Measurements from ENCODE around the gene BRWD1.

BRWD1 gene

DNA sequence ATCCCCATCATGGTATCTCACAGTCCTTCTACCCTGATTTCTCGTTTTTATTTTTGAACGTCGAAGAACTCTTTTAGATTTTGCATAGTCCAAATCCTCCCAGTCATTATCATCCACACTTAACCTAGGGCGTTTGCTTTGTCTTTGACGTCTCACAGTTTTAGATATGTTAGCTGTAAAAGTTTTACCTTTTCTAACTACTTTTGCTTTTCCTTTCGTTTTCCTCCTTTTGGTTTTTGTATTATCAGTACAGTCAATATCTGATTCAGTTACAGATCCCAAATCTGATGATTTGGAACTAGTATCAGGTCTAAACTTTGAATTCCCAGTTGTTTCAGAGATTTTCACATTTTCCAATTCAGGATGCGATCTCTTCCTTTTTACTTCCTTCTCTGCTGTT is 117.1 kb downstream of the BRWD1 start:
- DNase-seq = no peak

DNA sequence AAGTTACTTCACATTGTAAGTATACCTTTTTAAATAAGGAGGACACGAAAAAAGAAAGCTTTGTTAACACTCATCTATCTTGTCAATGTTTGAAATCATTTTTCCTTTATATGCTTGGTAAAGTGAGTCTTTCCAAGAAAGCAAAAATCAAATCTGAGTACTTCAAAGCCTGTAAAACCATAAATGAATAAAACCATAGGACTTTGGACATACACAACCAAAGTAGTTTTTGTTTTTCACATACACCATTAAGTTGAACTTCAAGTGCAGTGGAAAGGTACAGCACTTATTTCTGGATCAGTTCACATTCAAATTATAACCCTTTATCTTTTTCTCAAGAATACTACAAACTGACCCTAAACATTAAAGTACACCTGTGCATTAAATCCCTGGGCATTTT is 120.1 kb downstream of the BRWD1 start:
- DNase-seq = no peak

DNA sequence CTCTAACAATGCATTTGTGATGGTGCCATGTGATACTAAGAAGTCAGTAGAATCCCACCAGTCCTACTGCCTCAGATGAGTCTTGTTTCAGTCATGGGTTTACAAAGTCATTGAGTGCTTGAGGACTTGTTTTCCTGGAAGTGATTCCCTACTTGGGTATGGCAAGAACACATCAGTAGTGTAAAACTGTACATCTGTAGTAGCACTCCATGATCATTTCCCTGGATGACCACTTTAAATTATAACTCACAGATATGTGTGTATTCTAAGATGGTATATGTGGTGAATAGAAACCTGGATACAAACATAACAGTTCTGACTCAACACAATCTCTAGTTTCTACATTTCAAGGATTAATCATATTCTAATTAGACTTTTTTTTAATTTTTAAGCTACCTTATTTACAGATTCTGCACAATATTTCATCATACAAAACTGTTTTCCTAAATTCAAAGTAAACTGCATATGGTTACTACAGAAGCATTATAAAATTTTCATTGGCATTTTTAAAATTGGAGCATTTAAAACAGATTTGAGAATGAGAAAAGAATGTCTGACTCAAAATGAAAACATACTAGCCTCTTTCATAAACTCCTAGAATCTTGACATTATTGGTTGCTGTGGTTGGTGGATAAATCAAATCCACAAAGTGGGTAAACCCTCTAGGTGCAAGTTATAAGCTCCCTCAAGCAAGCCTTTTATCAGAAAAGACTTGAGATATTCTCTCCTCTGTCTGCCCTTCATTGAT is 123.4 kb downstream of the BRWD1 start:
- DNase-seq = no peak

DNA sequence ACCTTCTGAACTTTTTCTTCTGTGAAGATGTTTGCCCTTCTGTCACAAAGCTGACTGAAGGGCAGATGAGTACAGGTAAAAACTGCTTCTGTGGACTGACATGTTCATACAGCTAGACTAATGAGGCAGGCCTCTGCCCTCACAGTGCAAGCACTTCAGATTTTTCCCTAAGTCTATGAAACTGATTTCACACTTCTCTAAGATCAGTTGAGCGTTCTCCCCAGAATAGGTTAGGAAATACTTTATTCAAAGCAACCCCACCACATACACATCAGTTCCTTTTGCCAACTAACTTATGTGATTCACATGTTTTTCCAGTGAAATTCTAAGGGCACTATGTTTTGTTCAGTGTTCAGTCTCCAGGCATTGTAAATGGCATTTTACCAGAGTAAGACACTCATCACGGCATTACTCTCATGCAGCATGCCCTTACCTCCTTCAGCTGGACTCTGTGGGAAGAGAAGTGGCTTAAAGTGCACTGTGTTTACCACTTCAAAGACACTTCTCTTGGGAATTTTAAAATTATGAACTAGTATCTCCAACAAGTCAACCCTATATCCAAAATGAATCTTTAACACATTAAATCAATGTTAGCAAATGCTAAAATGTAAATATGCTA is 124.8 kb downstream of the BRWD1 start:
- no peak for DNase-seq

DNA sequence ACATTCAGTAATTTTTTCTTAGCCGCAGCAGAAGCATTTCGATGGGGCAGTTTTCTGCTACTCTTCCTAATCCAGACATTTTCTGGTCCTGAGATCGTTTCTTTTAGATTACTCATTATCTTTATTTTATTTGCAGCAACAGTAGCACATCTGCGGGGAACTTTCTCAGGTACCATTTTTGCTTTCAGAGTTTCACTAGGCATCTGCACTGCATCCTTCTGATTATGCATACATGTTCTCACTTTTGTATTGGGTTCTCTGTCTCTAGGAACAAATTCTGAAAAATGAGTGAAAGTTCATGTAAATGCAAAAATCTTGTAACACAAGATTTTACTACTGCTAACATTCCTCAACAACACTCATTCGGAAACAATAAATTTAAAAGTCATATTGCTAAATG is 126.3 kb downstream of the BRWD1 start:
- no peak for DNase-seq

DNA sequence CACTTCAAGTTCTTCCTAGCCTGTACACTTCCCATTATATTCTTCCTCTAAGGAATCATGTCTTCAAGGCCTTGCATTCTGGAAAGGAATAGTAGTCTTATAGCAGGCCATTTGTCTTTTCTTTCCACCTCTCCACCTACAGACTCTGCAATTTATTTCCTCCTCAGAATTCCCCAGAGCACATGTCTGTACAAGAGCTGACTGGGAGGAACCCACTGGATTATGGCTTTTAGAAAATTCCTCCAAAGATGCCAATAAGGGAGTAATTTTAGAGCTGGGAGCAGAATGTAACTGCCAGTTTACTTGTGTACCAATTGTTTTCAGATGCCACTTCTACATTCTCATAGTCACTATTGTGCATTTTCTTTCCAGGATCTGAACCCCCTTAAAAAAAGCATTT is 126.8 kb downstream of the BRWD1 start:
- DNase-seq = no peak

DNA sequence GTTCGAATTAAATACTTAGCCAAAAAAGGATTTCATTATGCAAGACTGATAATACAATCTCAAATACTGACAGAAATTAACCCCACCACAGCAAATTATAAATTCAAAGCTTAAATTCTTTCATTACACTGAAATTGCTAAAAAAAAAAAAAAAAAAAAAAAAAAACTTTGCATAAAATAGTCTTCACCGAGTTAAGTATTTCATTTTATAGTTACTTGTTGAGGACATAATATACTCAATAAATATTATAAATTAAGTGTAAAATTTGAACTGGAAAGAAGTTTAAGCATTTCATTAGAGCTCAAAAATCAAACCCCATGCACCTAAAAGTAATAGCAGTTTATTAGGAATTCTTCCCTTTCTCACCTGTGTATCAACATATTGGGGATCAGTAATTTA is 128.3 kb downstream of the BRWD1 start:
- no peak for DNase-seq

DNA sequence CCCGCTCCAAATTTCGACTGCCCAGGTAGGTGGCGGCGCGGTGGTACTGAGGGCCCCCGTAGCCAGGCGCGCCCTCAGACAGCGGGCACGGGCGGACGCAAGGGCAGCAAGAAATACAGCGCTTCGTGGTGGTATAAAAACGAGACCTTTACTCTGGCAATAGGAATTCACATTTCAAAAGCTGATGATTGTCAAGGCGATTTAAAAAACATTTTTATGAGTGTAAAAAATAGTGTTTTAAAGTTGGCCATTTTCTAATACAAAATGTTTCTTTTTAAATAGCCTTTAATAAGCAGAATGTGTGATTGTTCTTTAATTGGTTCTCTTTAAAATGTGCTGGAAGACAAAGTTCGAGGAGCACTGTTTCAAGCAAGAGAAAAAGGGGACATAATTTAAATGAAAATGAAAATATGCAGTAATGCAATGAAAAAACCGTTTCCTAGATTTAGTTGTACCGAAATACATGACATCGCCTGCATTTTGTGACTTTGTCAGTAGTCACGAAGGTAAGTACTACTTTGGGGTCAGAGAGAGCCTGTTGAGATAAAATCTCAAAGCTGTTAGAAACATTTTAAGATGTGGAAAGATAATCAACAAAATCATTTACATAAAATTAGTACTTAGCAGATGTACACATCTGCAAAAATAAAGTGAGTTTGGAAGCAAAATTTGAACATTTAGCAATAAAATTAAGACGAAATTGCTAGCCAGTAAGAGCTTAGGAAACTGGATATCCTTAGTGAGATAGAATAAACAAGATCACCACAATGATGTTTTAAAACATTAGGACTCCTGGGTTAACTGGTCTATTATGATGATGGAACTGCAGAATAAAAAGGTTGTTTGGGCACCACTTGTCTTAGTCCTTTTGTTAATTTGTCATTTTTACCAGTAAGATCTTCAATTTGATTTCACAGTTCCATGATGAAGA is 129.1 kb downstream of the BRWD1 start:
- no peak for DNase-seq

DNA sequence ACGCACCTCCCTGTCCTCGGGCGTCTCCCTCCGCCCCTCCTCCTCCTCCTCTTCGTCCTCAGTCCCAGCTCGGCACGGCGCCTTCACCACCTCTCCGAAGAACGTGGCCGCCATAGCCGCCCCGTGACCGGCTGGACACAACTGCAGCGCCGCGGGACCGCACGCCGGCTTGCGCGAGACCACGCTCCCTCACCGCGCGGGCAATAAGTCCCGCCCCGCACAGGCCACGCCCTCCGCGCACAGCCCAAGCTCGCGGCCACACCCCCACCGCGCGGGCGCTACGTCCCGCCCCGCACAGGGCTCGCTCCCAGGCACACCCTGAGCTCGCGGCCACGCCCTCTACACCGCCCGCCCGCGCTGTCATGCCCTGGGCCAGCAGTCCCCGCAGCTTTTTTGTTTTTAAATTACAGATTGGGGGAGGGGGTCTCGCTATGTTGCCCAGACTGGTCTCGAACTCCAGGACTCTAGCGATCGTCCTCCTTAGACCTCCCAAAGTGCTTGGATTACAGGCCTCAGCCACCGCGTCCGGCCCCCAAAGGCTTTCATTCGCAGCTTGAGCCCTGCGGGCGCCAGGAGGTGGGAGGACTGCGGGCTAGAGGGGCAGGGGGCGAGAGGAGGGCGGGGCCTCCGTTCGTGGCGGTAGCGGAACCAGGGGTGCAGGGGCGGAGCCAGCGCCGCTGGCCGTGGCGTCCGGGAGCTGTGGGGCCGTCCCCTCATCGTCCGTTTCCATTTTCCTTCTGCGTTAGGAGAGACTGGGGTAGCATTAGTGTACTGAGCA is 130.0 kb downstream of the BRWD1 start, which contains the start of gene PSMG1:
Gene PSMG1, minus strand, starts transcription at position 180 of the 778 bp plus-strand sequence. Its CDS starts 66 bp downstream, at position 114.
- DNase-seq = peak; percentile 95

DNA sequence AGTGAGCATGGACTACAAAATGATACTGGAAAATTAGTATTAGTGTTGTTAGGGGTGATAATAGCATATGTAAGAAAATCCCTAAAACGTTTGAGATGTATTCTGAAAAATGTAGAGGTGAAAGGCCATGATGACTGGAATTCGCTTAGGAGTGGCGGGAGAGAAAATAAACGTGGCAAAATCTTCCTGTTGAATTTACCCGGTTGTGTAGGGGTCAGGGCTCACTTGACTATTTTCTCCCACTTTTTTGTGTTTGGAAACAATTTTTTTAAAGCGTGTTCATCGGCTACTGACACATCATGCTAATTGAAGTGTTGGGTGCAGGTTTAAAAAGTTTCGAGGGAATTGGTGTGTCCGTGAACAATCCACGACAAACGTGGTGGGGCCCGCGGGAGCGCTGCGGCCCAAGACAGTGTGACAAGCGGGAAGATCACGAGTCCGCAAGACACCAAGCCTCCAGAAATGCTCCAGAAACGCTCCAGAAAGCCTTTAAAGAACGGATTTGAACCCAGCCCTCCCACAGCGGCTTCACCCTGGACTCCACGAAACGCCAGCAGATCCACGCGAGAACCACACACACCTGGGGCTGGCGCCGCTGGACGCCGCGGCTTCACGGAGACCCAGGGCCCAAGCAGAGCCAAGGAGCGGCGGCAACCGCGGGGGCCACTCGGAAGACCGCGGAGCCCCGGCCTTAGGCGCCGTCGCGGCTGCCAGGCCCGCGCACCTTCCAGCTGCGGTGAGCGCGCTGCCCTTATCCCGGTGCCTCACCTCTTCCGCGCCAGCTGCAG is 130.8 kb downstream of the BRWD1 start:
- DNase-seq = no peak

DNA sequence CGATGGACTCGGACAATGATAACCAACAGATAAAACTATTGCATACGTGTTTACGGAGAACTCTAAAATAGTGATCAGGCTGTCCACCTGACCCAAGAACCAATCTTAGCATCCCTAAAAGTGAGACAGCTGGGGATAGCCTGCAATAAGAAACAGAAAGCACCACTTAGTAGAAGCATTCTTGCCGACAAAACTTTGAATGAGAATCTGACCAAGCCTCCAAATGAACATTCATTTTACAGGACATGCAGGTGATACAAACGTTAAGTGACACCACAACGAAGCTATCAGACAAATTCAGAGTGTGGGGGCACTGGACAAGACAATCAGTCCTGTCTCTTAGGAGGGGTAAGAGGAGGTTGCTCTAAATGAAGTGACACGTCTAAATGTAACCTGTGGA is 131.4 kb downstream of the BRWD1 start:
- DNase-seq = no peak

DNA sequence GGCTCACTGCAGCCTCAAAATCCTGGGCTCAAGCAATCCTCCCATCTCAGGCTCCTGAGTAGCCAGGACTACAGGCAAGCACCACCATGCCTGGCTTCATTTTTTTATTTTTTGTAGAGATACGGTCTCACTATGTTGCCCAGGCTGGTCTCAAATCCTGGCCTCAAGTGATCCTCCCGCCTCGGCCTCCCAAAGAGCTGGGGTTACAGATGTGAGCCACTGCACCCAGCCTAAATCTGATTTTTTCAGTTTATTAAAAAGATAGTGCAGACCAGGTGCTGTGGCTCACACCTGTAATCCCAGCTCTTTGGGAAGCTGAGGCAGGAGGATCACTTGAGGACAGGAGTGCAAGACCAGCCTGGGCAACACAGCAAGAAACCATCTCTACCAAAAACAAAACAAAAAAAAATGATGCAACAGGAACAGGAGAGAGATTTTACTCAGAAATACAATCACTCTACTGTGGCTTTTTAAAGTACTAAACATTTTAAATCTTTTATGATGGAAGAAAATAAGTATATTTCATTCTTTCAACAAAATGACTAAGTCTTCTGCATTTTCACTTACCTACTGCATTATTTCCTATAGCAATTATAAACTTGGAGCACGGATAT is 132.1 kb downstream of the BRWD1 start:
- no peak for DNase-seq

DNA sequence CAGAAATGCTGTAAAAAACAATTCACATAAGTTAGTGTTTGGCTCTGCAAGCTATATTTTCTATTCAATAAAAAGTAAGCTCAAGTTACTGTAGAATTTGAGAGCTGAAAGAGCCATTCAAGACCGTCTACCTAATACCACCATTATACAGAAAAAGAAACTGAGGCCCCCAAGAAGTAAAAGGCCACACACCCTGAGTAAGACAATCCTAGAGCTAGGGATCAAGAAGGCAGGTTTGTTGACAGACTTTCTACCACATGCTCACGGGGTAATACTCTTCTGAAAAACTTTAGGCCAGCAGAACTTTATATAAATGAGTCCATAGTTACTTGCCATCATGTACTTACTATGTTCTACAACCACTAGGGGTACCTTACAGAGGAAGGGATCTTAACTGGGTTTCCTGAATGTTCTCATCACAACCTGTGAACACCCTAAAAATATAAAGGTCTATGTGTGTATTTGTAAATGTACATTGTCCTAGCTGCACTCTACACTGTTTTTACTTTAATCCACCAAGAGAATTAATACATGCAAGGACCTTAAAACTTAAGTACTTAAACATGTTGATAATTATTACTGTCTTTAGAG is 132.9 kb downstream of the BRWD1 start:
- no peak for DNase-seq

DNA sequence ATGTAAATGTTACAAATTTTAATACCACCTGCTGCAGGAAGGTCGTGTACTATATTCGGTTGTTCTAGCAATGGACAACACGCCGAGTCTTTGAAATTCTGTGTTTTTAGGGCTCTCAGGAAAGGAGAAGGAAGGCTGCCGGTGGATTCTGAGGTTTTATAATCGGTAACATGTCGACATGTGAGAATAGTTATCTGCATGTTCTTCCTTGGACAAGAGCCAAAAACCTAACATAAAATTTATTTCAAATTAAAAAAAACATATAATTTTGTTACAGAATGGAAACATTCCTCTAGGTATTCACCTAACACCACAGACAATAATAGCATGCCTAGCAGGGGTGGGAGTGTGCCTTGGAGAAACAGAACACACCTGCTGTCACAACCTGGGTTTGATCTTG is 135.0 kb downstream of the BRWD1 start:
- DNase-seq = no peak

DNA sequence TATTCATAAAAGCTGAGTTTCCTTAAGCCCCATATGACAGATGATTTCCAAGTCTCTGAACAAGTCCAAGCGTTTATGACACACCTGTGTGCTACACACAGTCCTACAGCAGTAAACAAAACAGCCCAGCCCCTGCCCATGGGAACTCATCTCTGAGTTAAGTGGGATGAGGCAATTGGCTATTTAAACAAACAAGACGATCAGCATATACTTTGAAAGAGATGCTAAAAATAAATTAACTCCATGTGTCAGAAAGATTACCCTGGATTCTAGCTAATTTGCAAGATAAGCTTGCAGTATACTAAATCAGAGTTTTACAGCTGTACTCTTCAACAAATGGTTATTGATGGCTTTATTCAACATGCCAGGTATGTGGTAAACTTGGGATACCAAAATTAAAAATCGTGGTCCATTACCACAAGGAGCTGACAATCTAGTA is 137.1 kb downstream of the BRWD1 start:
- DNase-seq = no peak

DNA sequence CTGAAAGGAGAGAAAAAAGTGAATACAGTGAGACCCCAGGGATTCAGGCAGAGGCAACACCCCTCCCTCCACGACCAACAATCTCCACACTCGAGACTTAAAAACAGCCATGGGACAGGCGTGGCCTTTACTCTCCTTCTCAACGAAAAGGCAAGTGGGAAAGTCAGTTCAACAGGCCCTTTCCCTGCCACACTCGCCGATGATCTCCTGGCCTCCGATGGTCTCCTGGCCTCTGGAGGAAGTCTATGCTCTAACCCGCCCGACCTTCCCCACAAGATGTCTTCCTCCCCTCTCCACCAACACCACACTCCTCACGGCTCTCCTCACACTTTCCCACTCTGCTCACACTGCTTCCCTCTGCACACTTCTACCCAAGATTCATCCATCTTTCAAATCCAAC is 137.8 kb downstream of the BRWD1 start:
- no peak for DNase-seq

DNA sequence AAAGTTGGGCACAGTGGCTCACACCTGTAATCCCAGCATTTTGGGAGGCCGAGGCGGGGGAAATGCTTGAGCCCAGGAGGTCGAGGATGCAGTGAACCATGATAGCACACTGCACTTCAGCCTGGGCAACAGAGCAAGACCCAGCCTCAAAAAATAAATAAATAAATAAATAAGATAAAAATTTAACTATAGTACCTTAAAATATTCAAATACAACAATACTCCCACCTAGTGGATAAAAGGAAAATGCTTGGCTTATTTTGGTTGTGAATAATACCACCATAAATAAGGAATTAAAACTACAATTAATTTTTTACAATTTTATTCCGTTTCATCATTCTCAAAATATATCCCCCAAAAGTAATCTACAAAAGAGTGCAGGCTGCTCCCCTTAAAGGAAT is 138.3 kb downstream of the BRWD1 start:
- no peak for DNase-seq

DNA sequence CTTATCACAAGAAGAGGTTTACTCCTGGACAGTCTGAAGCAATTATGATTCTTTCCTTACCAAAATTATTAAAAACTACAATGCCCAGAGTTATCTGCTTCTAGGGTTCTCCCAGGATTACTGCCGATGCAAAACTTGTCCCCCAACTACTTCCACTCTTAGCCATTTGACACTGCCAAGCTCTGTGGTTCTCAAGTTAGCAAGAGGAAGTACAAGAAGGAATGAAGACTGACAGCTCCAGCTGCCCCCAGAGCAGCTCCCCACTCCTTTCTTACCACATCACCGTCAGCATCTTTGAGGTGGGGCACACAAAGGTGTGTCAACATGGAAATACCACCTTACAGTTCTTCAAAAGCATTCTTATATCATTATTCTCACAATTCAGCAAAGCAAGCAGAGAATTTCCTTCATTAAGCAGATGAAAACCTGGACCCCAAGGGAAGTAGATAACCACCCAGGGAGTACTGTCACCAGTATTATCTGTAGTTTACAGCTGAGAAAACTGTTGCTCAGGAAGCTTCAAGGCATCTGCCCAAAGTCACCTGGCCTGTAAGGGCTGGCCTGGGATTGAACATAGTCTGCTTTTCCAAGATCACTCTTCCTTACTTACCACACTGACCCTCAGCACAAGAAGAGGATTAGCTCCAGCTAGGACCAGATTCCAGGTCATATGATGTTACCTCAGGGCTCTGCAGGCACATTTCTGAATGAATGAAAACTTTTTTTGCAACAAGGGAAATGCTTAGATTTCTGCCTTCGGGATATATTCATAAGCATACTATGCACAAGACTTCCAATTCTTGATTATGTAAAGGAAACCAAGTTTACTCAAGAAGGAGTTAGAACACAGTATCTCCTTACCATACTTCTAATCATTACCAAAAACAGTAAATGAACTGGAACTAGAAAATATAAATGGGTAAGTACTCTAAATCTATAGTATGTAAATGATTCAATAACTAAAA is 139.4 kb downstream of the BRWD1 start:
- DNase-seq = no peak

DNA sequence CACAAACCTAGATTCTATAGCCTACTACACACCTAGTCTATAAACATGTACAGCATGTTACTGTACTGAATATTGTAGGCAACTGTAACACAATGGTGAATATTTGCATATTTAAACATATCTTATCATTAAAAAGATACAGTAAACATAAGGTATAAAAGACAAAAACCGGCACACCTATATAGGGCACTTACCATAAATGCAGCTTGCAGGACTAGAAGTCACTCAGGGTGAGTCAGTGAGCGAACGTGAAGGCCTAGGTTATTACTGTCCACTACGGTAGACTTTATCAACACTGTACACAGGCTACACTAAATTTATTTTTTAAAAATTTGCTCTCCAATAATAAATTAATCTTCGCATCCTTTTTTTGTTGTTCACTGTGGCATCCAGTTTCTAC is 143.5 kb downstream of the BRWD1 start:
- no peak for DNase-seq

DNA sequence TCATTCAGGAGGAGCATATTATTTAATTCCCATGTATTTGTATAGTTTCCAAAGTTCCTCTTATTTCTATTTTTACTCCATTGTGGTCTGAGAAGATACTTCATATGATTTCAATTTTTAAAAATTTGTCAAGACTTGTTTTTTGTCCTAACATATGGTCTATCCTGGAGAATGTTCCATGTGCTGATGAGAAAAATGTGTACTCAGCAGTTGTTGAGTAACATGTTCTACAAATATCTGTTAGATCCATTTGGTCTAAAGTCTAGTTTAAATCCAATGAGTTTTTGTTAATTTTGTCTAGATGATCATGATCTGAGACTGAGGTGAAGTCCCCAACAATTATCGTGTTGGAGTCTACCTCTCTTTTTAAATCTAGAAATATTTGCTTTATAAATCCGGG is 144.6 kb downstream of the BRWD1 start:
- no peak for DNase-seq
